ENCODE measurements around the gene ZC3H10.
"Not testable (repeated sequence)": the region's sequence is repeated elsewhere in the genome, so short reads cannot be mapped to it uniquely, and the experiment has no call there.

Gene ZC3H10, protein sequence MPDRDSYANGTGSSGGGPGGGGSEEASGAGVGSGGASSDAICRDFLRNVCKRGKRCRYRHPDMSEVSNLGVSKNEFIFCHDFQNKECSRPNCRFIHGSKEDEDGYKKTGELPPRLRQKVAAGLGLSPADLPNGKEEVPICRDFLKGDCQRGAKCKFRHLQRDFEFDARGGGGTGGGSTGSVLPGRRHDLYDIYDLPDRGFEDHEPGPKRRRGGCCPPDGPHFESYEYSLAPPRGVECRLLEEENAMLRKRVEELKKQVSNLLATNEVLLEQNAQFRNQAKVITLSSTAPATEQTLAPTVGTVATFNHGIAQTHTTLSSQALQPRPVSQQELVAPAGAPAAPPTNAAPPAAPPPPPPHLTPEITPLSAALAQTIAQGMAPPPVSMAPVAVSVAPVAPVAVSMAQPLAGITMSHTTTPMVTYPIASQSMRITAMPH

GRCh38 chr12:56117778-56118687, at the start of gene ZC3H10:
TSS of gene ZC3H10 (plus strand) at chr12:56118266. CDS start at chr12:56120563, 2,297 bp downstream.
- DNase-seq (ENCODE audit: low read depth in 4 of 4, low spot score in 1 of 4), result peak; percentile 89 to 98 (median 95)

GRCh38 chr12:56071648-56072047, 46.4 kb upstream of the ZC3H10 start:
- no peak for DNase-seq (ENCODE audit: low read depth in 4 of 4, low spot score in 1 of 4)

DNA sequence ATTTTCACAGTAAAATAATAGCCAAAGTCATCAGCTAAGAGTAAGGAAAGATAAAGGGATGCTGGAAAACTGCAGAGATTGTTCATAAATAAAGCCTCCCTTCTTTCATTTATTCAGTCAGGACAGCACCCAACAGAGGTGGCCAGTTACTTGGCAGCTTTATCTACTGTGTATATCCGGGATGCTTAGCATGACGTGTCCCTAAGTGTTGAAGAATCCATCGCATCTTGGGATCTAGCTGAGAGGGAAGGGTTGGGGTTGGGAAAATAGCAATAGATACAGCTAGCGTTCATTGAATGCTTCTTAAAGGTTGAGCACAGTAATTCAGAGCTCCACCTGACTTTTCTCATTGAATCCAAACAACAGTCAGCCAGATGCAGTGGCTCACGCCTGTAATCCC, 43.7 kb upstream of the ZC3H10 start:
- no peak for DNase-seq (ENCODE audit: low read depth in 4 of 4, low spot score in 1 of 4)

DNA sequence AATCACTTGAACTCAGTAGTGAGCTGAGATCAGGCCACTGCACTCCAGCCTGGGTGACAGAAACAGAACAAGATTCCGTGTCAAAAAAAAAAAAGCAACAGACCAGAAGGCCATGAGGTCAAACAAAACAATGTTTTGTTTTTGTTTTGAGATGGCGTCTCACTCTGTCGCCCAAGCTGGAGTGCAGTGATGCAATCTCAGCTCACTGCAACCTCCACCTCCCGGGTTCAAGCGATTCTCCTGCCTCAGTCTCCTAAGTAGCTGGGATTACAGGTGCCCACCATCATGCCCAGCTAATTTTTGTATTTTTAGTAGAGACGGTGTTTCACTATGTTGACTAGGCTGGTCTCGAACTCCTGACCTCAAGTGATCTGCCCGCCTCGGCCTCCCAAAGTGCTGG, 40.1 kb upstream of the ZC3H10 start:
- DNase-seq (ENCODE audit: low read depth in 4 of 4, low spot score in 1 of 4), result not testable (repeated sequence)

GRCh38 chr12:56078427-56078826, 39.6 kb upstream of the ZC3H10 start:
- no peak for DNase-seq (ENCODE audit: low read depth in 4 of 4, low spot score in 1 of 4)

DNA sequence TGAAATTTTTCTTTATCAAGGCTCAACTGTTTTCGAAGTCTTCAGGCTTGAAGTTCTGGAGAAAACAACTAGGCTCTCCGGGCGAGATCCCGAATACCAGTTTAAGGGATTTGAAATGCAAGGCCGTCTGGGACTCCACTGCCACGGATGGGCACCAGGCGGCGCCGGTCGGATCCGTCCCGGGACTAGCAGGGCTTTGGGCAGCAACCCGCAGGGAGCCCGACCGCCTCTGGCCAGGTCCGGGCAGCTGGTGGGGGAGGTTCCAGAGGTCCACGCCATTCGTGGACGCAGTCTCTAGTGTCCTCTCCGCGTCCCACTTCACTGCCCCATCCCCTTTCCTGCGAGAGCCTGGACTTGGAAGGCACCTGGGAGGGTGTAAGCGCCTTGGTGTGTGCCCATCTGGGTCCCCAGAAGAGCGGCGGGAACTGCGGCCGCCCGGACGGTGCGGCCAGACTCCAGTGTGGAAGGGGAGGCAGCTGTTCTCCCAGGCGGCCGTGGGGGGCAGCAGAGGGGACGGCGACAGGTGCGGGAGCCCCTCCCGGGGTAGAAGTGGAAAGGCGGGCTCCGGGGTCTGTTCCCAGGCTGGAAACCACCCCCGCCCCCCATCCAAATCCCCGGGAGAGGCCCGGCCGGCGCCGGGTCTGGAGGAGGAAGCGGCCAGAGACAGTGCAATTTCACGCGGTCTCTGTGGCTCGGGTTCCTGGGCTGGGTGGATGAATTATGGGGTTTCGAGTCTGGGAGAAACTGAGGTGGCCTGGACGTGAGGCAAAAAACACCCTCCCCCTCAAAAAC, 38.9 kb upstream of the ZC3H10 start:
- DNase-seq (ENCODE audit: low read depth in 4 of 4, low spot score in 1 of 4), result peak in 3 of 4 experiments; percentile 17 to 35 (median 26)

- peak in 3 of 4 experiments; percentile 38 to 68 (median 50) for DNase-seq (ENCODE audit: low read depth in 4 of 4, low spot score in 1 of 4)
Measured at GRCh38 chr12:56079723-56080555, 38.1 kb upstream of the ZC3H10 start, which contains the start of gene ERBB3. TSS of gene ERBB3 (plus strand) at chr12:56080165. CDS start at chr12:56080301, 136 bp downstream.

GRCh38 chr12:56080556-56081138, 37.4 kb upstream of the ZC3H10 start:
- no peak for DNase-seq (ENCODE audit: low read depth in 4 of 4, low spot score in 1 of 4)

GRCh38 chr12:56081393-56082347, 36.4 kb upstream of the ZC3H10 start:
- no peak for DNase-seq (ENCODE audit: low read depth in 4 of 4, low spot score in 1 of 4)

- DNase-seq (ENCODE audit: low read depth in 4 of 4, low spot score in 1 of 4), result no peak
Measured at GRCh38 chr12:56082382-56082781, 35.7 kb upstream of the ZC3H10 start.

GRCh38 chr12:56082967-56083366, 35.1 kb upstream of the ZC3H10 start:
- DNase-seq (ENCODE audit: low read depth in 4 of 4, low spot score in 1 of 4), result no peak

- peak in 1 of 4 experiments; percentile 14 for DNase-seq (ENCODE audit: low read depth in 4 of 4, low spot score in 1 of 4)
Measured at GRCh38 chr12:56084958-56085543, 33.0 kb upstream of the ZC3H10 start.

- no peak for DNase-seq (ENCODE audit: low read depth in 4 of 4, low spot score in 1 of 4)
Measured at GRCh38 chr12:56086096-56086495, 32.0 kb upstream of the ZC3H10 start.

DNA sequence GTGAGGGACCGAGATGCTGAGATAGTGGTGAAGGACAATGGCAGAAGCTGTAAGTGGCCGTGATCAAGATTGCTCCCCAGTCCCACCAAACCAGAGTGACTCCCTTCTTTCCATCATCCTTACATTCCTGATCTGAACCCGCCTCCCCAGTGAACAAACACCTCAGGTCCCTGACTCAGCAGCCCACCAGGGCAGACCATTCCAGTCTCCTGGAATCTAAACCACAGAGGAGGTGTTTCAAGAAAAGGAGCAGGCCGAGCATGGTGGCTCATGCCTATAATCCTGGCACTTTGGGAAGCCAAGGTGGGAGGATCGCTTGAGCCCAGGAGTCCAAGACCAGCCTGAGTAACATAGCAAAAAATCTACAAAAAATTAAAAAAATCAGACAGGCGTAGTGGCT, 31.5 kb upstream of the ZC3H10 start:
- no peak for DNase-seq (ENCODE audit: low read depth in 4 of 4, low spot score in 1 of 4)

DNA sequence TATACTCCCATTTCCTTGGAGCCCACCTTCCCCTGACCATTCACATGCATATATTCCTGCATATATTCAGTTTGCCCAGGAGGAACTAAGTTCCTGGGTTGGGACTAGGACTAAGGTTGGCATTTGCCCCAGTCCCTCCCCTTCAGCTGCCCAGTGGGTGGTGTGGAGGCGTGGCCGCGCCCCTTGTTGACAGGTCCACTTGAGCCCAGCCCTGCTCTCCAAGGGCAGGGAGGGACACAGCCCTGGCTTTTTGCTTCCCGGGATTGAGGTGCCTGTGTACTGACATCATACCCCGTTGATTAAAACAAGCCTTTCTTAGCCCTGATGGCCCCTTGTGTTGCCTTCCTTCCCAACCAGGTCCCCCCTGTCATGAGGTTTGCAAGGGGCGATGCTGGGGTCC, 30.8 kb upstream of the ZC3H10 start:
- DNase-seq (ENCODE audit: low read depth in 4 of 4, low spot score in 1 of 4), result no peak

- DNase-seq (ENCODE audit: low read depth in 4 of 4, low spot score in 1 of 4), result no peak
Measured at GRCh38 chr12:56097738-56098137, 20.3 kb upstream of the ZC3H10 start.

GRCh38 chr12:56098592-56098991, 19.5 kb upstream of the ZC3H10 start:
- DNase-seq (ENCODE audit: low read depth in 4 of 4, low spot score in 1 of 4), result no peak

DNA sequence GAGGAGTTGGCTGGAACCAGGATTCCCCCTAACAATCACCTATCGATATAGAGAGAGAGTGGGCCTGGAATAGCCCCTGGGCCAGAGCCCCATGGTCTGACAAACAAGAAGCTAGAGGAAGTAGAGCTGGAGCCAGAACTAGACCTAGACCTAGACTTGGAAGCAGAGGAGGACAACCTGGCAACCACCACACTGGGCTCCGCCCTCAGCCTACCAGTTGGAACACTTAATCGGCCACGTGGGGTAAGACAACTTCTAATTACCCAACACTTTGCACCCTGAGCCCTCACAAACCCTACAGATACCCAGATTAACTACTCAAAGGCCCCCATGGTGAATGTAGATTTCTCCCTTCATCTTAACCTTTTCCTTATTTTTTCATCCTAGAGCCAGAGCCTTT, 18.3 kb upstream of the ZC3H10 start:
- DNase-seq (ENCODE audit: low read depth in 4 of 4, low spot score in 1 of 4), result no peak

All from stimulated activated CD4-positive, alpha-beta T cell treated with anti-CD3 and anti-CD28 coated beads, Interleukin-1b, Interleukin-23, amount 100 ng/mL, for 24 hours (primary cell).